SK-N-SH treated with all-trans-retinoic acid at 6 μM for 48 hours (cell line): ENCODE results near the gene GGA1.

ENCODE experiments used
- ATAC-seq: fragments of 200-7000 bp; cut with Tn5 transposase; 3 replicates; pipeline ENCODE4 v1.9.1; 2020; ENCODE audit warnings: mild to moderate bottlenecking, moderate library complexity
- ARNTL ChIP-seq: fragments of 450-650 bp; formaldehyde crosslinking; IDR thresholded peaks from 2 replicates; pipeline ENCODE4 v1.5.0; 2020; ENCODE audit warnings: low read depth, mild to moderate bottlenecking, moderate library complexity, borderline replicate concordance
- BACH2 ChIP-seq: fragments of 250-450 bp; sonication (Bioruptor Pico); IDR thresholded peaks from 2 replicates; pipeline ENCODE4 v1.9.0; 2021; ENCODE audit warnings: mild to moderate bottlenecking, borderline replicate concordance
- CREB5 ChIP-seq: fragments of 250-450 bp; sonication (Bioruptor Pico); IDR thresholded peaks from 2 replicates; pipeline ENCODE4 v1.5.1; 2020; ENCODE audit warnings: low read depth, mild to moderate bottlenecking, moderate library complexity
- CSDC2 ChIP-seq: fragments of 250-450 bp; sonication (Bioruptor Pico); IDR thresholded peaks from 2 replicates; pipeline ENCODE4 v1.5.0; 2020; ENCODE audit warnings: mild to moderate bottlenecking, moderate library complexity
- CSRNP3 ChIP-seq: fragments of 250-450 bp; sonication (Bioruptor Pico); IDR thresholded peaks from 2 replicates; pipeline ENCODE4 v1.5.1; 2021; ENCODE audit warnings: mild to moderate bottlenecking, moderate library complexity
- ESRRG ChIP-seq: fragments of 250-450 bp; sonication (Bioruptor Pico); IDR thresholded peaks from 2 replicates; pipeline ENCODE4 v1.6.1; 2021; ENCODE audit warnings: mild to moderate bottlenecking
- GLIS3 ChIP-seq: fragments of 250-450 bp; sonication (Bioruptor Pico); IDR thresholded peaks from 2 replicates; pipeline ENCODE4 v1.5.0; 2020; ENCODE audit warnings: mild to moderate bottlenecking, moderate library complexity
- ISL1 ChIP-seq: fragments of 250-450 bp; sonication (Bioruptor Pico); IDR thresholded peaks from 2 replicates; pipeline ENCODE4 v2.1.2; 2022; ENCODE audit warnings: mild to moderate bottlenecking, moderate library complexity
- OSR1 ChIP-seq: fragments of 250-450 bp; sonication (Bioruptor Pico); IDR thresholded peaks from 2 replicates; pipeline ENCODE4 v1.8.0; 2022; ENCODE audit warnings: moderate library complexity, mild to moderate bottlenecking, inconsistent platforms
- PATZ1 ChIP-seq: fragments of 250-450 bp; sonication (Bioruptor Pico); IDR thresholded peaks from 2 replicates; pipeline ENCODE4 v1.8.0; 2020; ENCODE audit warnings: mild to moderate bottlenecking, moderate library complexity, borderline replicate concordance
- POU6F1 ChIP-seq: fragments of 250-450 bp; sonication (Bioruptor Pico); IDR thresholded peaks from 2 replicates; pipeline ENCODE4 v1.8.0; 2021; ENCODE audit warnings: low read depth, mild to moderate bottlenecking, moderate library complexity, borderline replicate concordance
- PPARA ChIP-seq: fragments of 250-450 bp; sonication (Bioruptor Pico); IDR thresholded peaks from 2 replicates; pipeline ENCODE4 v1.5.0; 2020; ENCODE audit warnings: mild to moderate bottlenecking, borderline replicate concordance
- SNAI2 ChIP-seq: fragments of 250-450 bp; sonication (Bioruptor Pico); IDR thresholded peaks from 2 replicates; pipeline ENCODE4 v1.5.0; 2020; ENCODE audit warnings: mild to moderate bottlenecking, moderate library complexity
- TCF4 ChIP-seq: fragments of 250-450 bp; sonication (Bioruptor Pico); IDR thresholded peaks from 2 replicates; pipeline ENCODE4 v1.8.0; 2021; ENCODE audit warnings: mild to moderate bottlenecking, moderate library complexity, borderline replicate concordance
- TOX ChIP-seq: fragments of 250-450 bp; sonication (Bioruptor Pico); IDR thresholded peaks from 2 replicates; pipeline ENCODE4 v1.8.0; 2021; ENCODE audit warnings: mild to moderate bottlenecking, moderate library complexity, borderline replicate concordance
- ZC3H10 ChIP-seq: fragments of 250-450 bp; sonication (Bioruptor Pico); IDR thresholded peaks from 2 replicates; pipeline ENCODE4 v1.5.1; 2021; ENCODE audit warnings: mild to moderate bottlenecking, moderate library complexity
- ZFP3 ChIP-seq: fragments of 250-450 bp; sonication (Bioruptor Pico); IDR thresholded peaks from 2 replicates; pipeline ENCODE4 v1.5.0; 2020; ENCODE audit warnings: mild to moderate bottlenecking, moderate library complexity
- ZFP30 ChIP-seq: fragments of 450-650 bp; formaldehyde crosslinking; IDR thresholded peaks from 2 replicates; pipeline ENCODE4 v1.5.0; 2022; ENCODE audit warnings: mild to moderate bottlenecking, moderate library complexity
- ZNF565 ChIP-seq: fragments of 450-650 bp; formaldehyde crosslinking; conservative IDR thresholded peaks from 2 replicates; pipeline ENCODE4 v1.5.0; 2020; ENCODE audit warnings: low read depth, mild to moderate bottlenecking, moderate library complexity
- ZNF8 ChIP-seq: fragments of 450-650 bp; formaldehyde crosslinking; IDR thresholded peaks from 2 replicates; pipeline ENCODE4 v1.5.0; 2020; ENCODE audit warnings: mild to moderate bottlenecking, moderate library complexity

Gene GGA1

GRCh38 chr22:37631448-37632173 lies 23.0 kb downstream of the GGA1 start:
- TF ChIP-seq ZFP3 (CRISPR knock-in tag) (no peak), OSR1 (CRISPR knock-in tag) (no peak), ZNF565 (CRISPR knock-in tag) (no peak), CREB5 (CRISPR knock-in tag) (no peak), TOX (CRISPR knock-in tag) (no peak), ISL1 (CRISPR knock-in tag) (no peak), TCF4 (CRISPR knock-in tag) (no peak), ARNTL (CRISPR knock-in tag) (no peak), ZFP30 (CRISPR knock-in tag) (no peak), BACH2 (CRISPR knock-in tag) (no peak), GLIS3 (no peak), ESRRG (CRISPR knock-in tag) (no peak), POU6F1 (CRISPR knock-in tag) (no peak), CSDC2 (CRISPR knock-in tag) (no peak), SNAI2 (no peak)
- TF ChIP-seq, all 23 proteins: peak for 0
- ATAC-seq: no peak

GRCh38 chr22:37632174-37633088 lies 23.8 kb downstream of the GGA1 start:
- TF ChIP-seq PPARA (no peak), ZC3H10 (CRISPR knock-in tag) (no peak), ZFP3 (CRISPR knock-in tag) (no peak), BACH2 (CRISPR knock-in tag) (no peak), ZNF8 (CRISPR knock-in tag) (no peak), ZNF565 (CRISPR knock-in tag) (no peak), PATZ1 (CRISPR knock-in tag) (no peak), CSRNP3 (no peak), CREB5 (CRISPR knock-in tag) (no peak), POU6F1 (CRISPR knock-in tag) (no peak), TOX (CRISPR knock-in tag) (no peak), TCF4 (CRISPR knock-in tag) (no peak), GLIS3 (no peak)
- ATAC-seq: no peak
